Measurements from ENCODE around the gene FNDC11.

Gene FNDC11

DNA sequence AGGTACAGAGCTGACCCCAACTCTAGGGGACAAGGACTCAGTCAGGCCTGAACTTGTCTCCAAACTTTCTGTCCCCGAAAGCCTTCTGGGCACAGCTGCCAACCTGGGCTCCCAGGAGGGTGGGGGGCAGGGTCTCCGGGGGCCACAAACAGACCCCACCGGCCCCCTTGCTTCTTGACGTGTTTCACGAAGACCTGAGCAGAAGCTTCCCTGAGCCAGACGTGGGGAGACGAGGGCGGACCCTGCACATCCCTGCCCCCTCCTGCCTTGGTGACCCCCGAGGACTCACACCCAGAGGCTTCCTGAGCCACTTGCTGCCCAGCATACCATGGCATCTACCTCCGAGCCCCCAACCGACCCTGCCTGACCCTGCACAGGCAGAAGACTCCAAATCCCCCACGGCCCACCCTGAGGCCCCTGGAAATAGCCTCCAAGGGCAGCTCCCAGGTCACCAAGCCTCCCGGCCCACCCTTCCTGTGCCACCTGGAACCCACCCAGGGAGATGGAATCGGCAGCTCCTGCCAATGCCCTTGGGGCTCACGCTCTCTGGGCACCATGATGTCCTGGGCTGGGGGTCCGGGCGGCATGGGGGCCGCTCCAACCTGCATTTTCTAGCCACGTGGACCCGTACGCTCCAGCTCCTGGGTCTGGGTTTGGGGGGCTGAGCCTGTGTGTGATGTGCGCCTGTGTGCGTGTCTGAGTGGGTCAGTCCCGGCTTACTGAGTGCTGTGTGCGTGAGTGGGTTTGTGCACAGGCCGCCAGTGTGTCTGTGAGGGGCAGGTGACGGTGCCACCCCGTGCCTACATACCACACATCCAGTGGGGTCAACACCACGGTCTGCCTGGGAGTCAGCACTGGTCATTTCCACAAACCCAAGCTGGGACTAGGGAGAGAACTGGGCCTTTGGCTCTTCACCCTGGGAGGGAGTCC, 14.3 kb upstream of the FNDC11 start:
- no peak for DNase-seq (ENCODE audit: low read depth in 2 of 2)

DNA sequence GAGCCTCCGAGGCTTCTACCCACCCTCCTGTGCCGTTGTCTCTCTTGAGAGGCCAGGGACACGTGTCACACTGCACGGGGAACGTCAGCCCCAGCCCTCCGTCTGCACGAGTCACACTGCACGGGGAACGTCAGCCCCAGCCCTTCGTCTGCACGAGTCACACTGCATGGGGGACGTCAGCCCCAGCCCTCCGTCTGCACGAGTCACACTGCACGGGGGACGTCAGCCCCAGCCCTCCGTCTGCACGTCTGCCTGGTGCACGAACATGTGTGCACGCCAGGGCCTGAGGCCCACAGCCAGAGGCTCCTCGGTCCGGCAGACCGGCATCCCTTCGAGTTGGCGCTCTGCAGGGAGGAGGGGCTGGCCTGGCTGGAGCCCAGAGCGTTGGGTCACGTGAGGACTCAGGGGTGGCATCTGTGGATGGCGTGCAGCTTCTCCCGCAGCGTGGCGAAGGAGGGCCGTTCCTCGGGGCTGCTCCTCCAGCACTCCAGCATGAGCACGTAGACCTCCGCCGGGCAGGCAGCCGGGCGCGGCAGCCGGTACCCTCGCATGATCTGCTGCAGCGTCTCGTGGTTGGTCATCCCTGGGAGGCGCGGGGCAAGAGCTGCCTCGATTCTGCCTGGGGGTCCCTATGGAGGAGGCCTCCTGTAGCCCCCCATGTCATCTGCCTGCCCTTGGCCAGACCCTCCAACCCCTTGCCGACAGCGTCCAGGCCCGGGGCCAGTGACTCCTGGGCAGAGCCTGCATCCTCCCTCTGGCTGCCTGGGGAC, 13.4 kb upstream of the FNDC11 start:
- DNase-seq (ENCODE audit: low read depth in 2 of 2) = no peak

- DNase-seq (ENCODE audit: low read depth in 2 of 2) = no peak
Observed at GRCh38 chr20:63541371-63541770, 12.6 kb upstream of the FNDC11 start.

DNA sequence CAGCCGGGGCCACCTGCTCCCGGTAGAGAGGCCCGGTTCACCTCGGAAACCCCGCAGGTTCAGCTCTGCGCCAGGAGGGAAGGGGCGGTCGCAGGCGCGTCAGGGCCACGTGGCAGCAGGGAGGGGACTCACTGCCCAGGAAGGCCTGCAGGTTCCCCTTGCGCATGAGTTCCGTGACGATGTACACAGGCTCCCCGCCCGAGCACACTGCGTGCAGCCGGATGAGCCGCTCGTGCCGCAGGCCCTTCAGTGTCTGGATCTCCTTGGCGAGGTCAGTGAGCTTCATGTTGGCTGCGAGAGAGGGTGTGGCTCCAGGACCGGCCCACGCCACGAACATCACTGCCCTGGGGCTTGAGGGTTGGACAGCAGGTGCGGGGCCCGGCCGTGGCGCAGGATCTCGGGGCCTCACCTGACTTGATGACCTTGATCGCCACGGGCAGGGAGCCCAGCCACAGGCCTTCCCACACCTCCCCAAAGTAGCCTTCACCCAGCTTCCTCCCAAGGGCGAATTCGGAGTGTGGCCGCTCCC, 11.9 kb upstream of the FNDC11 start:
- DNase-seq (ENCODE audit: low read depth in 2 of 2) = no peak

DNA sequence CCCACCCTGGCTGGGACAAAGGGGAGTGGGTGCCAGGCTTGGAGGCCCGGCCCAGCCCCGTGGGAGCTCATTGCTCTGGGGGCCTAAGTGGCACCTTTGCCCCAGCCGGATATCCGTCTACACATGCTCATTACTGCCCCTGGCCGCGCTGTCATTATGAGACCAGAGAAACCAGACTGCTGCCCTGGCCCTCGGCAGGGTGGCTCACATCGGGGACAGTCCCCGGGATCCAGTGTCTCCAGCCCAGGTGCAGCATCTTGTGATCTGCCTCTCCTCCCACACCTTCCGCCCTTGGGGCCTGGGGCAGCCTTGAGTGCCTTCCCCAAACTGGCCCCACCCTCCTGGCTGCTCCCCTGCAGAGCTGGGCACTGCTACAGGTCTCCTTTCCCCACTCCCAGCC, 11.3 kb upstream of the FNDC11 start:
- DNase-seq (ENCODE audit: low read depth in 2 of 2) = no peak

DNA sequence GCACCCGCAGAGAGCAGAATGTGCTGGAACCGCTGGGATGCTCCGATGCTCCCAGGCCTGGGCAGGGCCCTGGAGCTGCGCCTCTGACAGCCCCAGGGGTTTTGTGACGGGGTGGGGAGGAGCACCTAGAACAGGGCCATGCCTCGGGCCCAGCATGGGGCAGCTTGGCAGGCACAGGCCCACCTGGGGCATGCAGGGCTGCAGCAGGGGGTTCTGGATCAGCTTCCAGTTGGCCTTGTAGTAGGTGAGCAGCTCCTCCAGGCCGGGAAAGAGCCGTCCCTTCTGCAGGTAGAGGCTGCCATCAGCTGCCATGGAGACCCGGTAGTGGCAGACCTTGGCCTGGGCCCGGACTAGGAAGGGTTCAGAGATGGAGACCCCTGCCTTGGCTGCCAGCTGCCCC, 10.8 kb upstream of the FNDC11 start:
- DNase-seq (ENCODE audit: low read depth in 2 of 2) = no peak

GRCh38 chr20:63543733-63544132, 10.2 kb upstream of the FNDC11 start:
- DNase-seq (ENCODE audit: low read depth in 2 of 2) = no peak

DNA sequence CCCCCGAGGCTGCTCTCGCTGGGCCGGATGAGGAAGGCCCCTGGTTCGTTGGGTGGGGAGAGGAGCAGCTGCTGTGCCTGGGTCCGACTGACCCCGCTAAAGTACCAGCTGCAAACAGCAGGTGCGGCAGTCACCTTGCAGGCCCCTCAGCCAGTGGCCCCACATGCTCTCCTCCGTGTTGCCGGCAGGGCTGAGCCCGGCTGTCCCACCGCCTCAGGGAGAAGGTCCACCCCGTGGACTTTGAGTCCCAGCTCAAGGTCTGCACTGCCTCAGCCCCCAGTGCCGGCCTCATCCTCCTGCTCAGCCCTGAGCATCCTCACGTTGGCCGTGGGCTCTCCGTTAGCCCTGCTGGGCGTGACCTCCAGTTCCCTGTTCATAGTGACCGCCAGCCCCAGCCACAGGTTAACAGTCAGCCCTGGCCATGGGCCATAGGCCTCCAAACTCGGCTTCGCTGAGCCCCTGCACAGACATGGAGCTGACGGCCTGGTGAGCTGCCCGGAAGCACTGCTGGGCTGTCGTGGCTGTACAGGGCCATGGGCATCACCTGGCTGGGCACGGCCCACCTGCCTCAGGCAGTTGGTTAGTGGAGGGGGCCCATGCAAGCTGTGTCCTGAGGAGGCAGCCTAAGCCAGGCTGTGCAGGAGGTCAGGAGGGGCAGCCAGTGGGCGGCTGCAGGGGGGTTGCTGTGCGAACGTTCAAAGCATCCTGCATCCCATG, 9.6 kb upstream of the FNDC11 start:
- DNase-seq (ENCODE audit: low read depth in 2 of 2) = no peak

DNA sequence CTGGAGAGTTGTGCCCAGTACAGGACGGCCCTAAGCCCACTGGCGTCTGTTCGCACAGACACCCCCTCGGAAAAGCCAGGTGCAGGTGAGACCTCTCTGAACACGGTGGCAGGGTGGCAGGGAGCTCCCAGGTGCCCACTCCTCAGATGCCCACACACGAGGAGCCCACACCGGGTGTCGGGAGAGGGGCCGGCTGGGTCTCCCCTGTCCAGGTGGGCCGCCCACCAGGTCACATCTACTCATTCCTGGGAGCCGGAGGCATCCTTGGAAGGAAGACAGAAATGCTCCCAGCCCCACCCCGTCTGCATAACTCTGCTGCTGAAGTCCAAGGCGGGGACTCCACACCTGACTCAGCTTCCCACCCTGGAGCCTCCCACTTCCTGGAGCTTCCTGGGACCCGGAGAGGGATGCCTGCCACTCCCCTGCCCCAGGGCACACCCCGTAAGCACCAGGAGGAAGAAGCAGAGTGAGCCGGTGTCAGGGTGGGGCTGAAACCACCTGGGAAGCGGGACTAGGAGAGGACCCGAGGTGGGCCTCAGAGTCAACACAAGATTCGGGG, 8.9 kb upstream of the FNDC11 start:
- no peak for DNase-seq (ENCODE audit: low read depth in 2 of 2)

GRCh38 chr20:63545814-63546213, 8.1 kb upstream of the FNDC11 start:
- no peak for DNase-seq (ENCODE audit: low read depth in 2 of 2)

GRCh38 chr20:63546256-63546955, 7.6 kb upstream of the FNDC11 start:
- DNase-seq (ENCODE audit: low read depth in 2 of 2) = no peak

- no peak for DNase-seq (ENCODE audit: low read depth in 2 of 2)
Observed at GRCh38 chr20:63546956-63547724, 6.8 kb upstream of the FNDC11 start.

GRCh38 chr20:63547725-63548480, 6.1 kb upstream of the FNDC11 start, which contains the start of gene SRMS:
Gene SRMS (minus strand): TSS chr20:63547749. CDS start chr20:63547463, 286 bp downstream.
- DNase-seq (ENCODE audit: low read depth in 2 of 2) = no peak

DNA sequence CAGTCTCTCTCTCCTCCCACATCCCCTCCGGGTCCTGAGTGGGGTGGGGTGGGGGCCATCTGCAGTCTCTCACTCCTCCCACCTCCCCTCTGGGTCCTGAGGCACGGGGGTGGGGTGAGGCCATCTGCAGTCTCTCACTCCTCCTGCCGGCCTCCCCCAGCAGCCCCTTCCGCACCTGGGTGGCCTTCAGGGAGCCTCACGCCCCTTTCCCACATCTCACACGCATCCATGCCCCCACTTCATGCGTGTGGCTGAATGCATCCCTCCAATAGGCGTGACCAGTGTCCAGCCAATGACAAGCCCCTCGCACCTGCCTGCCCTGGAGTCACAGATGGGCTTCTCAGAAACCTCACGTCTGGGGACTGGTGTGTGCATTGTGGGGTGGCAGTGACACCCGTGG, 5.4 kb upstream of the FNDC11 start:
- no peak for DNase-seq (ENCODE audit: low read depth in 2 of 2)

DNA sequence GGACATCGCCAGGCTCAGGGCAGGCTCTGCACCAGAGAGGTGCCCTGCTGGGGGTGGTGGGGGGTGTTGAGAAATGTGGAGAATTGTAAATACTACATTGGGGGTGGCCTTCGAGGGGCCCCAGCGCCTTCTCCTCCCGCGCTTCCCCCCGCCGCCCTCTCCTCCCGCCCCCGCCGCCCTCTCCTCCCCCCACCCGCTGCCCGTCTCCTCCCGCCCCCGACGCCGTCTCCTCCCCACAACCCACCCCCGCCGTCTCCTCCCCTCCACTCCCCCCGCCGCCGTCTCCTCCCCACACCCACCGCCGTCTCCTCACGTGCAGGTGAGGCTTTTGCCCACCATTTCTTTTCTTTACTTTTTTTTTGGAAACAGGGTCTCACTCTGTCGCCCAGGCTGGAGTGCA, 4.9 kb upstream of the FNDC11 start:
- DNase-seq (ENCODE audit: low read depth in 2 of 2) = no peak

DNA sequence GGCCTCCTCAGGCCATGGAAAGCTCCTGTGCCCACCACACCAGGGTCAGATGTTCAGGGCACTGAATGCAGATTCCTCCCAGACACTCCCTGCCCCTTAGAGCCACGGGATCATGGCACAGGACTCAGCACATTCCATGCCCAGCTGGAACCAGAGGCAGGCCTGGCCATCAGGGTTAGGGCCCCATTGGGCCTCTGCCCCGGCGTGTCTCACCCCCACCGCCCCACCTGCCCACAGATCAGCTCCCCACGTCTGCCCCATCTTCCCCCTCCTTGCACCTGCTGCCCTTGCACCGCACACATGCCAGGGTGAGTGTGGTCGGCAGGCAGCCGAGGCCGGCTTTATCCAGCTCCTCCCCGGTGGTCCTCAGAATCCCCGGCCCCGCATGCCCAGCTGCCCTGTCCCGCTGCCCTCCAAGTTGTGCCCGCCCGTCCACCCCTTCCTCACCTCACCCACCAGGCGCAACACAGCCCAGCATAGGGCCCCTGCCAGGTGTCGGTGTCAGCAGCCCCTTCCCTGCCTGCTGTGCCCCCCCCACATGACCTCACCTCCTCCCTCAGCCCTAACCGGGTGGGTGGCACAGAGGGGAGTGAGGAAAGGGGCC, 4.2 kb upstream of the FNDC11 start:
- DNase-seq (ENCODE audit: low read depth in 2 of 2) = no peak

GRCh38 chr20:63551068-63551467, 2.9 kb upstream of the FNDC11 start:
- no peak for DNase-seq (ENCODE audit: low read depth in 2 of 2)

DNA sequence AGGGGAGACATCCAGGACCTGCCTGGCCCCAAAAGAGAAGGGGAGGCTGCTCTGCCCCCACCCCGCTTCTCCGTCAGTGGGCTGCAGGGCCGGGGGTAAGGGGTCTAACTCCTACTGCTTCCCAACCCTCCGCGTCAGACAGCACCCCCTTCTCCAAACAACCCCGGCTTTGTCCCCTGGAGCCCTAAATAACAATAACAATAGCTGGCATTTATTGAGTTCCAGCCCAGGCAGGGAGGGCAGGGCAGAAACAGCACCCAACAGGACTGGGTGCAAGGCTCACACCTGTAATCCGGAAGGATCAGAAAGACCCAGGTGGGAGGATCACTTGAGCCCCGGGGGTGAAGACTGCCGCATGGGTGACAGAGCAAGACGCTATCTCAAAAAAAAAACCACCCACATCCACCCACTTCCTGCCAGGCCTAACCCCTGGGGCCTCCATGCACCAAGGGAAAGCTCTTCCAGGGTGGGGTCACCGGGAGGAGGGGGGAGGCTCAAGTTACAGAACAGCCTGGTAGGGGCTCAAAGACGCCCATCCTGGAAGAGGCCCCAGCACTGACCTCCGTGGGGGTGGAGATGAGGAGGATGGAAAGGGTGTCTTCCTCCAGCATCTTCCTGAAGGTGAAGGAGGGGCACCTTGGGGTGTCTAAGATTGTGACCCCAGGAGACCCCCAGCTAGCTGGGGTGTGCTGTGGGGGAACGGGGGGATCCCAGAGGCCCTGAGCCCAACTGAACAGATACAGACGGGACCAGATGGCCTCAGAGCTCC, 1.3 kb upstream of the FNDC11 start:
- no peak for DNase-seq (ENCODE audit: low read depth in 2 of 2)
